Kidney (tissue), 14 donors: Measurements from ENCODE around the gene CUL2. TPM values are rescaled to one million over a fixed set of nuclear protein-coding genes. Genes with fewer than 3 reads are reported as not detected.
A peak's percentile ranks its signal among the peaks of the same experiment; 100 is the strongest.

Experiments
- DNase-seq, 5 donors: peaks; one replicate each; pipeline ENCODE4 v3.0.0-alpha.2; 2013 to 2020
- FAIRE-seq: peaks from 2 replicates; lab custom pipeline; 2012; peaks lifted over from hg19 to GRCh38; lab: Jason Lieb, UNC
- H3K27ac ChIP-seq, 2 donors: one replicate each; pipeline ENCODE4 v1.7.0; 2013; ENCODE audit warnings: low read depth in 2 of 2, low read length in 2 of 2, inconsistent platforms in 1 of 2
- H3K27me3 ChIP-seq: one replicate; pipeline ENCODE4 v1.7.1; 2013; ENCODE audit warnings: low read length, inconsistent platforms; ENCODE audit not compliant: control insufficient read depth, insufficient read depth
- H3K36me3 ChIP-seq, 3 donors: one replicate each; pipeline versions ENCODE4 v1.7.0 to v1.7.1; 2013; ENCODE audit warnings: low read length in 3 of 3, control low read depth in 1 of 3, inconsistent platforms in 1 of 3; ENCODE audit not compliant: insufficient read depth in 3 of 3, control insufficient read depth in 2 of 3
- H3K4me1 ChIP-seq, 3 donors: one replicate each; pipeline versions ENCODE4 v1.7.0 to v1.7.1; 2013; ENCODE audit warnings: low read length in 3 of 3, inconsistent platforms in 1 of 3, low read depth in 1 of 3; ENCODE audit not compliant: control insufficient read depth in 2 of 3, insufficient read depth in 2 of 3
- H3K4me3 ChIP-seq, 3 donors: one replicate each; pipeline versions ENCODE4 v1.7.0 to v1.8.1; 2013; ENCODE audit warnings: low read length in 3 of 3, control low read depth in 1 of 3, inconsistent platforms in 1 of 3
- H3K9ac ChIP-seq, 3 donors: one replicate each; pipeline versions ENCODE4 v1.7.0 to v1.7.1; 2013; ENCODE audit warnings: low read length in 3 of 3, control low read depth in 1 of 3, inconsistent platforms in 1 of 3
- H3K9me3 ChIP-seq, 3 donors: one replicate each; pipeline versions ENCODE4 v1.7.0 to v1.7.1; 2013; ENCODE audit warnings: low read length in 3 of 3, control low read depth in 1 of 3, inconsistent platforms in 1 of 3; ENCODE audit not compliant: control insufficient read depth in 2 of 3, insufficient read depth in 1 of 3
- intact Hi-C: fragments of 100-400 bp; cut with DNase I; formaldehyde crosslinking; loops from one replicate; pipeline ENCODE4 v1.11.1; 2022
- polyA plus RNA-seq: library from polyadenylated mRNA; stranded (reverse); fragments of 350-450 nt; fragmentation: Illumina TruSeq; extraction: RNeasy Lipid Tissue Mini Kit (QIAGEN cat#74804); gene quantifications from one replicate; pipeline ENCODE4 v1.2.3, GENCODE V29; 2014; ENCODE audit warnings: low read depth, low replicate concordance; ENCODE audit not compliant: insufficient read depth
- total RNA-seq: library from RNA; stranded (reverse); fragmentation: NEBNext Ultra II Directional; extraction: Animal tissue kit (Norgen Biotek cat#: 25700); gene quantifications from one replicate; pipeline ENCODE4 v1.2.1, GENCODE V29; 2021
- TF ChIP-seq, protein P1 (sequence below): IDR thresholded peaks from 3 replicates; pipeline ENCODE4 v1.5.1; 2012; ENCODE audit warnings: mild to moderate bottlenecking, moderate library complexity, borderline replicate concordance; ENCODE audit not compliant: insufficient read depth; ENCODE audit errors: extremely low read depth
- donor health status: control.
- donor health status: control.
- donor health status: control.
- donor health status: control.
- donor health status: control.
- donor health status: DM: yes; HTN: yes; CAD: no.
- donor health status: Normal renal cell carcinoma (clear cell type).

CUL2 gene
- total and polyA plus RNA-seq, 2 donors from 2014 or later: 14.5 to 25.9 TPM

DNA sequence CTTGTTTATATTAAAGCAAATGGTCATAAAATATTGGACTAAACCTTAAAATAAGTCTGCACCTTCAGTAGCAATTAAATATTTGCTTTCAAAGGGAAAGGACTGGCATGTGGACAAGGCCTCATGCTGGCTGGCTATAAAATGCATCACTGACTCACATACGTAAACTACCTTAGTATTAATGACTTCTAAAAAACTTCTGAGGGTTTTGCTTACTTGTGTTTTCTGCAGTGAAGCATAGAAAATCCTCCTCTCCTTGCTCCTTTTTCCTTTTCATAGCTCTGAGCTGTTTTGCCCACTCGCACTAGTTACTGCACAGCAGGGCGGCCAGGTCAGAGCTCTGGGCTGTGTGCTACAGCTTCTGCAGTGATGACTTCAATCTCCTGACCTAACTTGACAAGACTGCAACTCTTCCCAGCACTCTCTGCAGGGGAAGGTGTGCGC lies 82.3 kb downstream of the CUL2 start:
- Histone ChIP-seq H3K4me3 (no peak overlapping the region), H3K27ac (no peak overlapping the region), H3K9ac (no peak overlapping the region), H3K27me3 (no peaks in the 10 kb centered on the region), H3K36me3 (peaks cover 0 to 11% (median 10%) of the 10 kb centered on the region in 3 donors), H3K4me1 (peaks cover 0 to 3% (median 0%) of the 10 kb centered on the region in 3 donors), H3K9me3 (no peaks in the 10 kb centered on the region)
- no peak for FAIRE-seq
- intact Hi-C loops: no loop called here
- TF ChIP-seq, protein P1, sequence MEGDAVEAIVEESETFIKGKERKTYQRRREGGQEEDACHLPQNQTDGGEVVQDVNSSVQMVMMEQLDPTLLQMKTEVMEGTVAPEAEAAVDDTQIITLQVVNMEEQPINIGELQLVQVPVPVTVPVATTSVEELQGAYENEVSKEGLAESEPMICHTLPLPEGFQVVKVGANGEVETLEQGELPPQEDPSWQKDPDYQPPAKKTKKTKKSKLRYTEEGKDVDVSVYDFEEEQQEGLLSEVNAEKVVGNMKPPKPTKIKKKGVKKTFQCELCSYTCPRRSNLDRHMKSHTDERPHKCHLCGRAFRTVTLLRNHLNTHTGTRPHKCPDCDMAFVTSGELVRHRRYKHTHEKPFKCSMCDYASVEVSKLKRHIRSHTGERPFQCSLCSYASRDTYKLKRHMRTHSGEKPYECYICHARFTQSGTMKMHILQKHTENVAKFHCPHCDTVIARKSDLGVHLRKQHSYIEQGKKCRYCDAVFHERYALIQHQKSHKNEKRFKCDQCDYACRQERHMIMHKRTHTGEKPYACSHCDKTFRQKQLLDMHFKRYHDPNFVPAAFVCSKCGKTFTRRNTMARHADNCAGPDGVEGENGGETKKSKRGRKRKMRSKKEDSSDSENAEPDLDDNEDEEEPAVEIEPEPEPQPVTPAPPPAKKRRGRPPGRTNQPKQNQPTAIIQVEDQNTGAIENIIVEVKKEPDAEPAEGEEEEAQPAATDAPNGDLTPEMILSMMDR: no peak
- peak in 3 of 5 donors; percentile 35 to 76 (median 58) for DNase-seq

DNA sequence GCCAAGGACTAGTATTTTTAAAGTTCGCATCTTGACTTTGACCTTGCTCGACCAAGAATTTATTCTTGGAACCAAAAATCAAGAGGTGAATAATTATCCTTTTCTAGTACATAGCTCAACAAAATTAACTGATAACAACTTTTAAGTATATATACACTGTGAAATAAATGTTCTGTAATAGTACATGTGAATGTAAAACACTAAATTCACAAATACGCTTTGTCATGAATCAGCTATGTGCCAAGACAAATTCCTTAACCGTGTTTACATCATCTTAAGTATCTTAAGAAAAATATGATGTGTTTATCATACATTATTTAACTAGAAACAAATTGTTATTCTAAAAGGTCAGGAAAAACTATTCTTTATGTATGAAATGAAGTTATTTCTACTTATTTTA lies 83.3 kb downstream of the CUL2 start:
- no peaks in the 10 kb centered on the region for H3K9me3 ChIP-seq
- no peak overlapping the region for H3K4me3 ChIP-seq
- H3K36me3 ChIP-seq: peaks cover 0 to 11% (median 7%) of the 10 kb centered on the region in 3 donors
- peaks cover 0 to 3% (median 0%) of the 10 kb centered on the region in 3 donors for H3K4me1 ChIP-seq
- H3K9ac ChIP-seq: no peak overlapping the region
- TF ChIP-seq, protein P1: no peak
- no peak for DNase-seq
- no peak for FAIRE-seq
- no peaks in the 10 kb centered on the region for H3K27me3 ChIP-seq
- intact Hi-C loops: no loop called here
- no peak overlapping the region for H3K27ac ChIP-seq

DNA sequence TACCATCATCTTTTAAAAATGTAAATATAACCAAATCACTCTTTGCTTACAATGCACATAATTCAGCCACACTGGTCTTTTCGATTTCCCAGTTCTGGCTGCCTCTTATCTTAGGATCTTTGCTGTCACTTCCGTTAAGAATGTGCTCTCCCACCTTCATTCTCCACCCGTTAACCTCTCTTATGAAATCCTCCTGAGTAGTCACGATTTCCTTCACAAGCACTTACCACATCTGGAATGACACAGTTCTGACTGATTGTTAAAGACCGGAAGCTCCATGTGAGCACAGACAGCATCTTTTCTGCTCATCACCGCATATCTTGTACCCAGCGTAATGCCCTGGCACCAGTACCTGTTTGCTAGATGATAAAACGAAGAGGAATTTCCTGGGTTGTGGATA lies 84.3 kb downstream of the CUL2 start:
- TF ChIP-seq, protein P1: no peak
- DNase-seq: no peak
- Histone ChIP-seq H3K9me3 (no peaks in the 10 kb centered on the region), H3K9ac (no peak overlapping the region), H3K4me3 (no peak overlapping the region), H3K36me3 (peaks cover 0 to 10% (median 3%) of the 10 kb centered on the region in 3 donors), H3K27me3 (no peaks in the 10 kb centered on the region), H3K27ac (no peak overlapping the region), H3K4me1 (peaks cover 0 to 3% (median 0%) of the 10 kb centered on the region in 3 donors)
- intact Hi-C loops: no loop called here
- no peak for FAIRE-seq

DNA sequence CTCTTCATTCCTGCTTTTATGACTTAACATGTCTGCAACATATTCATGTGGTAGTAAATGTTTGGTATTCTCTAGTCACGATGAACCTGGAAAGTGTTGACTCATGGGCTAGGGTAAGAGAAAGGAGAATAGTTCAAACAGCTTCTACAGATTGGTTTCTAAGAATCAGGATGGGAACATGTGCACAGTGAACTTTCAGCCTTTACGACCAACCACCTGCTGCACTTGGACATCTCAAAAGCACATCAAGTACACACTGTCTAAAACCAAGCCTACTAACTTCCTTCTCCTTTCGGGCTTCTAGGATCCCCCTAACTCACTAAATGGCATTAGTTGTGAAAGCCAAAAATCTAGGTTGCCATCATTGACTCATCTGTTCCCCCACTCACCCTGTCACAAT lies 85.5 kb downstream of the CUL2 start:
- Histone ChIP-seq H3K4me3 (no peak overlapping the region), H3K9ac (no peak overlapping the region), H3K36me3 (peaks cover 0 to 3% (median 0%) of the 10 kb centered on the region in 3 donors), H3K27ac (no peak overlapping the region), H3K4me1 (peaks cover 0 to 3% (median 0%) of the 10 kb centered on the region in 3 donors), H3K9me3 (no peaks in the 10 kb centered on the region), H3K27me3 (no peaks in the 10 kb centered on the region)
- DNase-seq (no peak), FAIRE-seq (no peak)
- TF ChIP-seq, protein P1: no peak
- intact Hi-C loops: no loop called here
